ENCODE results near the gene INPP4B.

Gene INPP4B

GRCh38 chr4:142377342-142378091 lies 468.6 kb downstream of the INPP4B start:
- H4K91ac ChIP-seq (ENCODE audit: low read depth, low read length): no peak overlapping the region
- H3K27ac ChIP-seq (ENCODE audit: low read depth, low read length): no peak overlapping the region
- no peak overlapping the region for H2AK5ac ChIP-seq (ENCODE audit: low read length)

GRCh38 chr4:142376204-142376603 lies 469.9 kb downstream of the INPP4B start:
- H2BK12ac ChIP-seq (ENCODE audit: low read length): no peak overlapping the region
- no peak overlapping the region for H3K4me3 ChIP-seq (ENCODE audit: low read depth, low read length)
- H3K9me3 ChIP-seq (ENCODE audit: insufficient read depth, low read depth, low read length): no peaks in the 10 kb centered on the region
- H3K14ac ChIP-seq (ENCODE audit: low read length): no peak overlapping the region
- H4K91ac ChIP-seq (ENCODE audit: low read depth, low read length): no peak overlapping the region
- H3K27me3 ChIP-seq (ENCODE audit: insufficient read depth, low read length): no peaks in the 10 kb centered on the region
- peaks cover 10% of the 10 kb centered on the region for H3K79me1 ChIP-seq (ENCODE audit: low read length)
- no peak overlapping the region for H2AFZ ChIP-seq (ENCODE audit: insufficient read depth, low read length, poor library complexity)
- H2BK120ac ChIP-seq (ENCODE audit: insufficient read depth, low read length, poor library complexity): no peak overlapping the region
- H3K36me3 ChIP-seq (ENCODE audit: control insufficient read depth in 1 of 2, insufficient read depth in 2 of 2, low read length in 2 of 2): no peaks in the 10 kb centered on the region
- H2BK5ac ChIP-seq (ENCODE audit: low read depth, low read length, poor library complexity): no peak overlapping the region
- no peak overlapping the region for H3K18ac ChIP-seq (ENCODE audit: low read length)
- no peak overlapping the region for H3K4me2 ChIP-seq (ENCODE audit: low read length)
- H3K79me2 ChIP-seq (ENCODE audit: control insufficient read depth, insufficient read depth, low read length, poor library complexity): no peaks in the 10 kb centered on the region
- no peak overlapping the region for H4K12ac ChIP-seq (ENCODE audit: low read depth, low read length)
- no peak overlapping the region for H3K27ac ChIP-seq (ENCODE audit: low read depth, low read length)
- H3K9ac ChIP-seq (ENCODE audit: low read length): no peak overlapping the region
- H4K8ac ChIP-seq (ENCODE audit: low read depth, low read length): no peak overlapping the region
- WGBS (ENCODE audit: extremely low coverage, insufficient coverage, insufficient read length): no CpG with 5 or more reads among the region's 1 CpG
- peaks cover 5 to 7% of the 10 kb centered on the region in 2 experiments for H3K4me1 ChIP-seq (ENCODE audit: control insufficient read depth in 1 of 2, insufficient read depth in 2 of 2, low read length in 2 of 2)
- DNase-seq: no peak
- no peak overlapping the region for H3K23ac ChIP-seq (ENCODE audit: low read length)
- no peak overlapping the region for H3K4ac ChIP-seq (ENCODE audit: low read depth, low read length)
- H2AK5ac ChIP-seq (ENCODE audit: low read length): no peak overlapping the region

More at GRCh38 chr4:142377342-142378091, 468.6 kb downstream of the INPP4B start:
- WGBS (ENCODE audit: extremely low coverage, insufficient coverage, insufficient read length): no CpG with 5 or more reads among the region's 3 CpGs
- no peaks in the 10 kb centered on the region for H3K27me3 ChIP-seq (ENCODE audit: insufficient read depth, low read length)
- no peak overlapping the region for H3K4ac ChIP-seq (ENCODE audit: low read depth, low read length)
- H4K8ac ChIP-seq (ENCODE audit: low read depth, low read length): no peak overlapping the region
- no peaks in the 10 kb centered on the region for H3K36me3 ChIP-seq (ENCODE audit: control insufficient read depth in 1 of 2, insufficient read depth in 2 of 2, low read length in 2 of 2)
- H3K79me1 ChIP-seq (ENCODE audit: low read length): peaks cover 10% of the 10 kb centered on the region
- H3K4me2 ChIP-seq (ENCODE audit: low read length): no peak overlapping the region
- no peak overlapping the region for H3K4me3 ChIP-seq (ENCODE audit: low read depth, low read length)
- no peak overlapping the region for H2BK12ac ChIP-seq (ENCODE audit: low read length)
- no peaks in the 10 kb centered on the region for H3K79me2 ChIP-seq (ENCODE audit: control insufficient read depth, insufficient read depth, low read length, poor library complexity)
- no peak overlapping the region for H4K12ac ChIP-seq (ENCODE audit: low read depth, low read length)
- H2BK5ac ChIP-seq (ENCODE audit: low read depth, low read length, poor library complexity): no peak overlapping the region
- H3K18ac ChIP-seq (ENCODE audit: low read length): no peak overlapping the region
- H2AFZ ChIP-seq (ENCODE audit: insufficient read depth, low read length, poor library complexity): no peak overlapping the region
- no peak overlapping the region for H3K23ac ChIP-seq (ENCODE audit: low read length)
- no peak overlapping the region for H2BK120ac ChIP-seq (ENCODE audit: insufficient read depth, low read length, poor library complexity)
- peaks cover 5 to 7% of the 10 kb centered on the region in 2 experiments for H3K4me1 ChIP-seq (ENCODE audit: control insufficient read depth in 1 of 2, insufficient read depth in 2 of 2, low read length in 2 of 2)
- DNase-seq: peak in 1 of 2 donors; percentile 23
- H3K9ac ChIP-seq (ENCODE audit: low read length): no peak overlapping the region
- H3K14ac ChIP-seq (ENCODE audit: low read length): no peak overlapping the region
- H3K9me3 ChIP-seq (ENCODE audit: insufficient read depth, low read depth, low read length): no peaks in the 10 kb centered on the region

DNA sequence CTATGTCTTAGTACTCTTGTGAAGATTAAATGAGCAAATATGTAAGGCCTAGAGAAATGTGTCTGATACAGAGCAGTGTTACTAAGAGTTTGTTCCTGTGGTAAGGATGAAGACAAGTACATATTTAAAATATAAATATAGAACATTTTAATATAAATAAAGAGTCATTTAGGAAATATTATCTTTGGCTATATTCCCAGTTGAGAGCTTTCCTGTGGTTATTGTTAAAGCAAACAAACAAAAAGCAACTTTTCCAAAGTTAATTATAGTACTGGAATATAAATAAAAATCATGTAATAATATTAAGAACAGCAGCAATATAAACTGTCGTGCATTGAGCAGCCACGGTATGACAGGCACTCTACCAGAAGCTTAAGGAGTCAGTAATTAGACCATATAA lies 472.5 kb downstream of the INPP4B start:
- Histone ChIP-seq H3K18ac (ENCODE audit: low read length) (no peak overlapping the region), H4K8ac (ENCODE audit: low read depth, low read length) (no peak overlapping the region), H3K79me1 (ENCODE audit: low read length) (peaks cover under 1% of the 10 kb centered on the region)

DNA sequence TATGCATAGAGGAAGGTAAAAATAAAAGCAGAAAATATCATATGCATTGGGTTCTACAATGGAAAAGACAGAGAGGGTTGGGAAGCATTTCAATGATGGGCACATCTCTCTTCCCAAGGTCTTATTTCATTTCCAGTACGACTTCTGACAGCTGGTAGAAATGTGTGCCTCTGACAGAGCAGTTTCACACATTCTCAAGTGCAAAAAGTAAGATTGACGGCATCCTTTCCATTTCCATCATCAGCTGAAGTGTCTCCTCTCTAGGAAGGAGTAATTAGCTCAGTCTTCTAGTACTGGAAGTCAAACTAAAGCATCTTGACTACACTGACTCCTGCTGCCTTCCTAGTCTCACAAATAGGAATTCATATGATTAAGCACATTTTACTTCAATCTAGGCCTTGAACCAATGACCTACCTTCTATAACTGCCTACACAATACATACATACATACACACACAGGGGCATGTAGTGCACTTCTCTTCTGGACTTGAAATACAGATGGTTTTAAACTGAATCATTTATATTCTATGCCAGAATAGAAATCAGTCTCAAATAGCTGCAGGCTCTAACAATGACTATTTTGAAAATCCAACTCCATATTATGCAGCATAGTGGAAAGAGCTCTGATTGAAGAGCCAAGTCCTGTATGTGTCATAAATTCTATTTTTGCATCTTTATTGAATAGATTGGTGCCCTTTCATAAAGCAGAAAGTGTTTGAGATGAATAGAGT lies 473.4 kb downstream of the INPP4B start:
- H2BK5ac ChIP-seq (ENCODE audit: low read depth, low read length, poor library complexity): no peak overlapping the region
- no peak overlapping the region for H3K27ac ChIP-seq (ENCODE audit: low read depth, low read length)
- H3K4me3 ChIP-seq (ENCODE audit: low read depth, low read length): no peak overlapping the region
- DNase-seq: no peak
- no peaks in the 10 kb centered on the region for H3K9me3 ChIP-seq (ENCODE audit: insufficient read depth, low read depth, low read length)
- H2BK120ac ChIP-seq (ENCODE audit: insufficient read depth, low read length, poor library complexity): no peak overlapping the region
- no peak overlapping the region for H4K91ac ChIP-seq (ENCODE audit: low read depth, low read length)
- no peak overlapping the region for H3K4ac ChIP-seq (ENCODE audit: low read depth, low read length)
- no peak overlapping the region for H2BK12ac ChIP-seq (ENCODE audit: low read length)
- H3K79me1 ChIP-seq (ENCODE audit: low read length): no peaks in the 10 kb centered on the region
- H2AK5ac ChIP-seq (ENCODE audit: low read length): no peak overlapping the region
- WGBS (ENCODE audit: extremely low coverage, insufficient coverage, insufficient read length): no CpG with 5 or more reads among the region's 2 CpGs
- no peaks in the 10 kb centered on the region for H3K36me3 ChIP-seq (ENCODE audit: control insufficient read depth in 1 of 2, insufficient read depth in 2 of 2, low read length in 2 of 2)
- no peak overlapping the region for H3K18ac ChIP-seq (ENCODE audit: low read length)
- no peak overlapping the region for H4K12ac ChIP-seq (ENCODE audit: low read depth, low read length)
- no peaks in the 10 kb centered on the region for H3K79me2 ChIP-seq (ENCODE audit: control insufficient read depth, insufficient read depth, low read length, poor library complexity)
- no peak overlapping the region for H3K4me2 ChIP-seq (ENCODE audit: low read length)
- no peaks in the 10 kb centered on the region for H3K4me1 ChIP-seq (ENCODE audit: control insufficient read depth in 1 of 2, insufficient read depth in 2 of 2, low read length in 2 of 2)
- no peak overlapping the region for H3K14ac ChIP-seq (ENCODE audit: low read length)
- H3K23ac ChIP-seq (ENCODE audit: low read length): no peak overlapping the region
- H3K27me3 ChIP-seq (ENCODE audit: insufficient read depth, low read length): no peaks in the 10 kb centered on the region
- no peak overlapping the region for H4K8ac ChIP-seq (ENCODE audit: low read depth, low read length)
- no peak overlapping the region for H2AFZ ChIP-seq (ENCODE audit: insufficient read depth, low read length, poor library complexity)
- no peak overlapping the region for H3K9ac ChIP-seq (ENCODE audit: low read length)

More for the DNA sequence above, 472.5 kb downstream of the INPP4B start:
- H2BK12ac ChIP-seq (ENCODE audit: low read length): no peak overlapping the region
- WGBS (ENCODE audit: extremely low coverage, insufficient coverage, insufficient read length): no CpG with 5 or more reads among the region's 2 CpGs
- no peaks in the 10 kb centered on the region for H3K79me2 ChIP-seq (ENCODE audit: control insufficient read depth, insufficient read depth, low read length, poor library complexity)
- no peak overlapping the region for H4K91ac ChIP-seq (ENCODE audit: low read depth, low read length)
- no peak overlapping the region for H4K12ac ChIP-seq (ENCODE audit: low read depth, low read length)
- no peak overlapping the region for H2AK5ac ChIP-seq (ENCODE audit: low read length)
- no peak overlapping the region for H3K27ac ChIP-seq (ENCODE audit: low read depth, low read length)
- no peak overlapping the region for H3K9ac ChIP-seq (ENCODE audit: low read length)
- no peak overlapping the region for H3K4ac ChIP-seq (ENCODE audit: low read depth, low read length)
- H2BK120ac ChIP-seq (ENCODE audit: insufficient read depth, low read length, poor library complexity): no peak overlapping the region
- H3K14ac ChIP-seq (ENCODE audit: low read length): no peak overlapping the region
- H3K36me3 ChIP-seq (ENCODE audit: control insufficient read depth in 1 of 2, insufficient read depth in 2 of 2, low read length in 2 of 2): no peaks in the 10 kb centered on the region
- H2AFZ ChIP-seq (ENCODE audit: insufficient read depth, low read length, poor library complexity): no peak overlapping the region
- no peak overlapping the region for H3K4me3 ChIP-seq (ENCODE audit: low read depth, low read length)
- DNase-seq: no peak
- no peaks in the 10 kb centered on the region for H3K27me3 ChIP-seq (ENCODE audit: insufficient read depth, low read length)
- no peak overlapping the region for H2BK5ac ChIP-seq (ENCODE audit: low read depth, low read length, poor library complexity)
- H3K9me3 ChIP-seq (ENCODE audit: insufficient read depth, low read depth, low read length): no peaks in the 10 kb centered on the region
- no peak overlapping the region for H3K4me2 ChIP-seq (ENCODE audit: low read length)
- peaks cover under 1% of the 10 kb centered on the region in 2 experiments for H3K4me1 ChIP-seq (ENCODE audit: control insufficient read depth in 1 of 2, insufficient read depth in 2 of 2, low read length in 2 of 2)
- H3K23ac ChIP-seq (ENCODE audit: low read length): no peak overlapping the region
